Panc1 (cell line): ENCODE measurements around the gene GTF2E1. TPM values are rescaled to one million over a fixed set of nuclear protein-coding genes. Genes with fewer than 3 reads are reported as not detected.
"Not testable (repeated sequence)": the region's sequence is repeated elsewhere in the genome, so short reads cannot be mapped to it uniquely, and the experiment has no call there.

ENCODE experiments used
- ATAC-seq: fragments of 200-7000 bp; cut with Tn5 transposase; 2 replicates; pipeline ENCODE4 v1.9.1; 2020; ENCODE audit warnings: mild to moderate bottlenecking, moderate library complexity
- BruUV-seq: library from RNA; stranded (reverse); fragments of 400-500 nt; replicated peaks from 2 replicates; lab custom pipeline; 2021; lab: Mats Ljungman, UMichigan
- CTCF ChIA-PET: fragments of 300-600 bp; sonication (Branson Sonifier 250); formaldehyde crosslinking; loops from one replicate; lab custom pipeline; 2022; ENCODE audit warnings: antibody characterized with exemption; lab: Charles Lee
- POLR2A ChIA-PET: fragments of 300-600 bp; sonication (Branson Sonifier 250); formaldehyde crosslinking; loops from one replicate; lab custom pipeline; 2022; ENCODE audit warnings: antibody characterized with exemption; lab: Charles Lee
- DNase-seq: peaks from one replicate; pipeline ENCODE4 v3.0.0-alpha.2; 2010; ENCODE audit warnings: low read depth, low spot score
- H3K27ac ChIP-seq: 2 replicates; pipeline ENCODE4 v1.5.1; 2011; ENCODE audit warnings: mild to moderate bottlenecking, low read length, inconsistent platforms
- H3K27me3 ChIP-seq: fragments of 200-500 bp; sonication (Bioruptor generic); 2 replicates; pipeline ENCODE4 v1.6.0; 2014; ENCODE audit warnings: low read length, inconsistent platforms; ENCODE audit not compliant: control insufficient read depth, insufficient read depth
- H3K36me3 ChIP-seq: fragments of 200-500 bp; sonication (Bioruptor generic); 2 replicates; pipeline ENCODE4 v1.5.1; 2014; ENCODE audit warnings: inconsistent platforms, mild to moderate bottlenecking, low read length, moderate library complexity; ENCODE audit not compliant: control insufficient read depth, insufficient read depth
- H3K4me1 ChIP-seq: 2 replicates; pipeline ENCODE4 v1.5.1; 2011; ENCODE audit warnings: inconsistent platforms, mild to moderate bottlenecking, low read length, moderate library complexity; ENCODE audit not compliant: control insufficient read depth, insufficient read depth
- H3K4me3 ChIP-seq, 2 experiments: 2 replicates each; pipeline ENCODE4 v1.5.1; 2011 to 2012; ENCODE audit warnings: low read depth in 2 of 2, low read length in 2 of 2, mild to moderate bottlenecking in 2 of 2, inconsistent platforms in 1 of 2, moderate library complexity in 1 of 2
- H3K9me3 ChIP-seq: fragments of 200-500 bp; sonication (Bioruptor generic); 2 replicates; pipeline ENCODE4 v1.5.1; 2014; ENCODE audit warnings: low read depth, mild to moderate bottlenecking, inconsistent platforms, low read length, moderate library complexity; ENCODE audit not compliant: control insufficient read depth, insufficient read depth
- POLR2AphosphoS5 ChIP-seq: IDR thresholded peaks from 2 replicates; pipeline ENCODE4 v1.6.1; 2012; ENCODE audit warnings: mild to moderate bottlenecking, low read depth, low read length, moderate library complexity
- SIN3A ChIP-seq: IDR thresholded peaks from 2 replicates; pipeline ENCODE4 v1.6.1; 2012; ENCODE audit warnings: low read depth, mild to moderate bottlenecking, low read length, moderate library complexity, borderline replicate concordance; ENCODE audit not compliant: insufficient read depth
- TCF7L2 ChIP-seq: IDR thresholded peaks from 2 replicates; pipeline ENCODE4 v1.6.1; 2011; ENCODE audit warnings: mild to moderate bottlenecking, low read depth, low read length, inconsistent platforms
- in situ Hi-C: cut with HindIII; loops from 2 replicates; pipeline ENCODE4 v1.10.0; 2016; ENCODE audit warnings: low sequenced_read_pairs, low pct_unique_long_range_greater_than_20kb
- intact Hi-C: fragments of 100-400 bp; cut with micrococcal nuclease; formaldehyde crosslinking; loops from one replicate; pipeline ENCODE4 v1.10.0; 2022; ENCODE audit not compliant: unreplicated experiment
- total RNA-seq: library from RNA; stranded (reverse); gene quantifications from one replicate; pipeline ENCODE4 v1.2.1, GENCODE V29; 2021; ENCODE audit not compliant: unreplicated experiment
- TF ChIP-seq, protein P1 (sequence below), 2 experiments: IDR thresholded peaks; 2 replicates each; pipeline ENCODE4 v1.6.1; 2011 to 2012; ENCODE audit warnings: low read depth in 2 of 2, control low read depth in 1 of 2, low read length in 1 of 2, mild to moderate bottlenecking in 1 of 2, moderate library complexity in 1 of 2; ENCODE audit not compliant: insufficient read depth in 1 of 2
- TF ChIP-seq, protein P2 (sequence below): fragments of 450-650 bp; IDR thresholded peaks from 2 replicates; pipeline ENCODE4 v1.5.1; 2017; ENCODE audit warnings: mild to moderate bottlenecking

GTF2E1 gene
- total RNA-seq, 1 experiment from 2014 or later: 32.0 TPM

DNA sequence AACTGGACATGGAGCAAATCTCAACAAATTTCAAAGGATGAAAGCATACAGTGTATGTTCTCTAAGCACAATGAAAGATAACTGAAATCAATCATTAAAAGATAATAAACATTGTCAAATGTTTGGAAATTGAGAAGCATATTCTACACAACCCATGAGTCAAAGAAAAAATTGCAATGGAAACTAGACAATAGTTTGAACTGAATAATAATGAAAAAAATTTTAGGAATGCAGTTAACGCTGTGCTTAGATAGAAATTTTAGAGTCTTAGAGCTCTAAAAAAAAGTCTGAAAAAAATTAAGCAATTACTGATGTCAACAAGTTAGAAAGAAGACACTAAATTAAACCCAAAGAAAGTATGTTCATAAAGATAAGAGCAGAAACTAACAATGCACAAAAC is 15.8 kb upstream of the GTF2E1 start:
- Histone ChIP-seq H3K9me3 (no peaks in the 10 kb centered on the region), H3K36me3 (no peaks in the 10 kb centered on the region), H3K27ac (no peak overlapping the region), H3K4me3 (no peak overlapping the region), H3K4me1 (no peaks in the 10 kb centered on the region), H3K27me3 (no peaks in the 10 kb centered on the region)
- ATAC-seq: no peak
- in situ Hi-C loops (no loop called here), intact Hi-C loops (no loop called here)
- DNase-seq: no peak
- CTCF ChIA-PET: no interaction called here
- TF ChIP-seq SIN3A: no peak
- no peak for TF ChIP-seq POLR2AphosphoS5
- no peak for TF ChIP-seq TCF7L2
- TF ChIP-seq, protein P1, sequence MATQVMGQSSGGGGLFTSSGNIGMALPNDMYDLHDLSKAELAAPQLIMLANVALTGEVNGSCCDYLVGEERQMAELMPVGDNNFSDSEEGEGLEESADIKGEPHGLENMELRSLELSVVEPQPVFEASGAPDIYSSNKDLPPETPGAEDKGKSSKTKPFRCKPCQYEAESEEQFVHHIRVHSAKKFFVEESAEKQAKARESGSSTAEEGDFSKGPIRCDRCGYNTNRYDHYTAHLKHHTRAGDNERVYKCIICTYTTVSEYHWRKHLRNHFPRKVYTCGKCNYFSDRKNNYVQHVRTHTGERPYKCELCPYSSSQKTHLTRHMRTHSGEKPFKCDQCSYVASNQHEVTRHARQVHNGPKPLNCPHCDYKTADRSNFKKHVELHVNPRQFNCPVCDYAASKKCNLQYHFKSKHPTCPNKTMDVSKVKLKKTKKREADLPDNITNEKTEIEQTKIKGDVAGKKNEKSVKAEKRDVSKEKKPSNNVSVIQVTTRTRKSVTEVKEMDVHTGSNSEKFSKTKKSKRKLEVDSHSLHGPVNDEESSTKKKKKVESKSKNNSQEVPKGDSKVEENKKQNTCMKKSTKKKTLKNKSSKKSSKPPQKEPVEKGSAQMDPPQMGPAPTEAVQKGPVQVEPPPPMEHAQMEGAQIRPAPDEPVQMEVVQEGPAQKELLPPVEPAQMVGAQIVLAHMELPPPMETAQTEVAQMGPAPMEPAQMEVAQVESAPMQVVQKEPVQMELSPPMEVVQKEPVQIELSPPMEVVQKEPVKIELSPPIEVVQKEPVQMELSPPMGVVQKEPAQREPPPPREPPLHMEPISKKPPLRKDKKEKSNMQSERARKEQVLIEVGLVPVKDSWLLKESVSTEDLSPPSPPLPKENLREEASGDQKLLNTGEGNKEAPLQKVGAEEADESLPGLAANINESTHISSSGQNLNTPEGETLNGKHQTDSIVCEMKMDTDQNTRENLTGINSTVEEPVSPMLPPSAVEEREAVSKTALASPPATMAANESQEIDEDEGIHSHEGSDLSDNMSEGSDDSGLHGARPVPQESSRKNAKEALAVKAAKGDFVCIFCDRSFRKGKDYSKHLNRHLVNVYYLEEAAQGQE (IDR thresholded peaks at IDR 0.05; ENCODE audit: insufficient read depth in 1 of 2, low read depth in 2 of 2, low read length in 1 of 2): no peak
- TF ChIP-seq, protein P2, sequence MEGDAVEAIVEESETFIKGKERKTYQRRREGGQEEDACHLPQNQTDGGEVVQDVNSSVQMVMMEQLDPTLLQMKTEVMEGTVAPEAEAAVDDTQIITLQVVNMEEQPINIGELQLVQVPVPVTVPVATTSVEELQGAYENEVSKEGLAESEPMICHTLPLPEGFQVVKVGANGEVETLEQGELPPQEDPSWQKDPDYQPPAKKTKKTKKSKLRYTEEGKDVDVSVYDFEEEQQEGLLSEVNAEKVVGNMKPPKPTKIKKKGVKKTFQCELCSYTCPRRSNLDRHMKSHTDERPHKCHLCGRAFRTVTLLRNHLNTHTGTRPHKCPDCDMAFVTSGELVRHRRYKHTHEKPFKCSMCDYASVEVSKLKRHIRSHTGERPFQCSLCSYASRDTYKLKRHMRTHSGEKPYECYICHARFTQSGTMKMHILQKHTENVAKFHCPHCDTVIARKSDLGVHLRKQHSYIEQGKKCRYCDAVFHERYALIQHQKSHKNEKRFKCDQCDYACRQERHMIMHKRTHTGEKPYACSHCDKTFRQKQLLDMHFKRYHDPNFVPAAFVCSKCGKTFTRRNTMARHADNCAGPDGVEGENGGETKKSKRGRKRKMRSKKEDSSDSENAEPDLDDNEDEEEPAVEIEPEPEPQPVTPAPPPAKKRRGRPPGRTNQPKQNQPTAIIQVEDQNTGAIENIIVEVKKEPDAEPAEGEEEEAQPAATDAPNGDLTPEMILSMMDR: no peak
- POLR2A ChIA-PET: no interaction called here
- no TSS peak for BruUV-seq

DNA sequence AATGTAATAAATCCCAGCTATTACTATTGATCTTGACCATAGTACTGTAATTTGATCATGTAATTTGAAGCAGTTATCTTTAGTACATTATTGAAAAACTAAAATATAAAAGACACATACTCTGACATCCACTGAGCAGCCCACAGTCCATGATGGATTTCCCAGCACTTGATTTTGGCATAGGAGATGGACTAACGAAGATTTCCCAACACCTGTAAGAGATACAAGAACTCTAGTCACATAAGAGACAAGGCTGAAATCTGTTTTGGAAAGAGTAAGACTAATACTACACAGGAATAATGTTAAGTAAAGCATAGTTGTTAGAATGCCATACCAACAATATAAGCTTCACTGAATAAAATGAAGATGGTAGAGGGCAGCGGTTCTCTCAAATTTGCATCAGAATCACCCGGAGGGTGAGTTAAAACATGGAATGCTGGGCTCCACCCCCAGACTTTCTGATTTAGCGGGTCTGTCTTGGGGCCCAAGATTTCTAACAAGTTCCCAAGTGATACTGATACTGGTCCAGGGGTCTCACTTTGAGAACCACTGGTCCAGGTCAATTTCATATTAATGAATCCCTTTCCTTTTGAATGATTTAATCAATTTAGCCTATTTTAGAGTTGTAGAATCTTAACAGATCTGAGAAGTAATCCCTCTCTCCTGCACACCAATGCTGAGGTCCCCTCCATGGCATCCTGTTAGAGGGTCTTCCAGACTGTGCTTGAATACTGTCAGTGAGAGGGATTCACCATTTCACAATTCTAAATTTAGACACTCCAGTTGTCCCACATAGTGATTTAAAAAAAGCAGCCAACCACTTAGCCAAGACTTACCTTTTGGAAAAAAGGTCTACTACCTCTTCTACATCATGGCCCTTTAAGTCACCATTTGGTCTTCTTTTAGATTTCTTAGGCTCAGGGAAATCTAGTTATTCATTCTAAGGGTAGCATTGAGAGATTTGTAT is 11.7 kb upstream of the GTF2E1 start:
- ATAC-seq (no peak), DNase-seq (no peak)
- BruUV-seq: no TSS peak
- intact Hi-C loops (no loop called here), in situ Hi-C loops (no loop called here)
- Histone ChIP-seq H3K4me1 (no peaks in the 10 kb centered on the region), H3K27me3 (no peaks in the 10 kb centered on the region), H3K9me3 (no peaks in the 10 kb centered on the region), H3K27ac (no peak overlapping the region), H3K4me3 (no peak overlapping the region), H3K36me3 (no peaks in the 10 kb centered on the region)
- ChIA-PET CTCF (no interaction called here), POLR2A (no interaction called here)
- no peak for TF ChIP-seq SIN3A
- TF ChIP-seq POLR2AphosphoS5: no peak
- TF ChIP-seq, protein P1 (IDR thresholded peaks at IDR 0.05; ENCODE audit: insufficient read depth in 1 of 2, low read depth in 2 of 2, low read length in 1 of 2): no peak

DNA sequence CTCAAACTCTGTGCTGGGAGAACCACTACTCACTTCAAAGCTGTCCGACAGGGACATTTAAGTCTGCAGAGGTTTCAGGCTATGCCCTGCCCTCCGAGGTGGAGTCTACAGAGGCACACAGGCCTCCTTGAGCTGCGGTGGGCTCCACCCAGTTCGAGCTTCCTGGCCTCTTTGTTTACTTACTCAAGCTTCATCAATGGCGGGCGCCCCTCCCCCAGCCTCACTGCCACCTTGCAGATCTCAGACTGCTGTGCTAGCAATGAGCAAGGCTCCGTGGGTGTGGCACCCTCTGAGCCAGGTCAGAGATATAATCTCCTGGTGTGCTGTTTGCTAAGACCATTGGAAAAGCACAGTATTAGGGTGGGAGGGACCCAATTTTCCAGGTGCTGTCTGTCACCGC is 4.5 kb upstream of the GTF2E1 start:
- H3K27me3 ChIP-seq, H3K4me3 ChIP-seq, DNase-seq, H3K36me3 ChIP-seq, ATAC-seq, intact Hi-C loops, H3K9me3 ChIP-seq, H3K27ac ChIP-seq, in situ Hi-C loops, H3K4me1 ChIP-seq, CTCF ChIA-PET, POLR2A ChIA-PET, BruUV-seq: not testable (repeated sequence)
